GM19467 (cell line): ENCODE results near the gene ABCA3.

Experiments
- ATAC-seq: cut with Tn5 transposase; IDR thresholded peaks from one replicate; pipeline ENCODE4 v1.9.1; 2021; ENCODE audit warnings: mild to moderate bottlenecking, moderate library complexity; ENCODE audit not compliant: unreplicated experiment

ABCA3 gene

GRCh38 chr16:2236337-2237101 is 104.0 kb downstream of the ABCA3 start, which contains the start of gene DNASE1L2:
Gene DNASE1L2 (plus strand): TSS chr16:2236444. CDS start chr16:2236817, 373 bp downstream.
- no peak for ATAC-seq

GRCh38 chr16:2235695-2236336 is 104.7 kb downstream of the ABCA3 start:
- ATAC-seq: no peak

- ATAC-seq: no peak
Measured at GRCh38 chr16:2235234-2235651, 105.3 kb downstream of the ABCA3 start.

GRCh38 chr16:2234813-2235170 is 105.7 kb downstream of the ABCA3 start:
- ATAC-seq: no peak

- no peak for ATAC-seq
Measured at GRCh38 chr16:2233872-2234812, 106.4 kb downstream of the ABCA3 start.

GRCh38 chr16:2233046-2233775 is 107.3 kb downstream of the ABCA3 start:
- no peak for ATAC-seq

GRCh38 chr16:2232094-2232990 is 108.2 kb downstream of the ABCA3 start:
- no peak for ATAC-seq

GRCh38 chr16:2231016-2231931 is 109.3 kb downstream of the ABCA3 start:
- no peak for ATAC-seq

- ATAC-seq: no peak
Measured at GRCh38 chr16:2230376-2230775, 110.2 kb downstream of the ABCA3 start.

- no peak for ATAC-seq
Measured at GRCh38 chr16:2229632-2230250, 110.8 kb downstream of the ABCA3 start.

GRCh38 chr16:2229091-2229490 is 111.4 kb downstream of the ABCA3 start:
- ATAC-seq: no peak

- no peak for ATAC-seq
Measured at GRCh38 chr16:2228161-2228824, 112.2 kb downstream of the ABCA3 start.

- no peak for ATAC-seq
Measured at GRCh38 chr16:2226918-2227317, 113.6 kb downstream of the ABCA3 start.

- no peak for ATAC-seq
Measured at GRCh38 chr16:2226245-2226793, 114.2 kb downstream of the ABCA3 start.
